Fibroblast of villous mesenchyme (primary cell): ENCODE results near the gene S1PR3. TPM values are rescaled to one million over a fixed set of nuclear protein-coding genes. Genes with fewer than 3 reads are reported as not detected.

ENCODE experiments used
- DNase-seq: peaks from one replicate; pipeline ENCODE4 v3.0.0-alpha.2; 2010; ENCODE audit warnings: low read depth
- H3K4me3 ChIP-seq: 2 replicates; pipeline ENCODE4 v1.5.1; 2011; ENCODE audit warnings: low read depth, mild to moderate bottlenecking, low read length
- total RNA-seq: library from RNA; depleted of rRNA; stranded (reverse); fragments of >200 nt; gene quantifications from 2 replicates; pipeline ENCODE4 v1.2.3, GENCODE V29; 2012
- TF ChIP-seq, protein P1 (sequence below): IDR thresholded peaks from 2 replicates; pipeline ENCODE4 v1.5.1; 2012; ENCODE audit warnings: low read depth, mild to moderate bottlenecking, low read length; ENCODE audit not compliant: insufficient read depth

S1PR3 gene
- total RNA-seq, 1 donor: 279 TPM

DNA sequence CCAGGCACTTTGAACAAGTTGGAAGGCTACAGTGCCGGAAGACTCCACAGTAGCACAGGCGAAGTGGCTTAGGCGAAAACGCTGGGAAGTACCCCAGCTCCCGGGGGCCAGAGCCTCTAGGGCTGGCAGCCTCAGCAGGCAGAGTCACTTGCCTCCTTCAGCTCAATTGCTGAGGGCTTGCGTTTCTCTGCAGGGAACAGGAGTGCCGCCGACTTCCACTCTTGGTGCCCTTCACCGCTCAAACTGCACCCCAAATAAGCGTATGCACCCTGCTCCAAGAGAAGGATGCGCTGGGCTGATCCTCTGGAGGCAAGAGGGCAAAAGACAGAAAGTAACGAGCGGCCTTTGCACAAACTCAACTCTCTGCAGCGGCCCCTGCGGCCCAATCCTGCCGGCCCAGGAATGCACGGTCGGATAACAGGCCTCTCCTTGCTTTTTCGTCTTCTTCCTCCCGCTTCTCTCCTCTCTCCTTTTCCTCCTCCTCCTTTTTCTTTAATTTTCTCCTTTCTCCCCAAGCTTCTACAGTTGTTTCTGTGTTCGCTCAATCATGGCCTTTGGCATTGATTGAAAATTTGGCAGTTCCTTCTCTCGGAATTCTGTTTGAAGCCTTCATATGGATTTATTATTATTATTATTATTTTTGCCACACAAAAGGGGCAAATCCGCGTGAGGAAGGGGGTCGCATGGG is 1.1 kb upstream of the S1PR3 start:
- TF ChIP-seq, protein P1, sequence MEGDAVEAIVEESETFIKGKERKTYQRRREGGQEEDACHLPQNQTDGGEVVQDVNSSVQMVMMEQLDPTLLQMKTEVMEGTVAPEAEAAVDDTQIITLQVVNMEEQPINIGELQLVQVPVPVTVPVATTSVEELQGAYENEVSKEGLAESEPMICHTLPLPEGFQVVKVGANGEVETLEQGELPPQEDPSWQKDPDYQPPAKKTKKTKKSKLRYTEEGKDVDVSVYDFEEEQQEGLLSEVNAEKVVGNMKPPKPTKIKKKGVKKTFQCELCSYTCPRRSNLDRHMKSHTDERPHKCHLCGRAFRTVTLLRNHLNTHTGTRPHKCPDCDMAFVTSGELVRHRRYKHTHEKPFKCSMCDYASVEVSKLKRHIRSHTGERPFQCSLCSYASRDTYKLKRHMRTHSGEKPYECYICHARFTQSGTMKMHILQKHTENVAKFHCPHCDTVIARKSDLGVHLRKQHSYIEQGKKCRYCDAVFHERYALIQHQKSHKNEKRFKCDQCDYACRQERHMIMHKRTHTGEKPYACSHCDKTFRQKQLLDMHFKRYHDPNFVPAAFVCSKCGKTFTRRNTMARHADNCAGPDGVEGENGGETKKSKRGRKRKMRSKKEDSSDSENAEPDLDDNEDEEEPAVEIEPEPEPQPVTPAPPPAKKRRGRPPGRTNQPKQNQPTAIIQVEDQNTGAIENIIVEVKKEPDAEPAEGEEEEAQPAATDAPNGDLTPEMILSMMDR: no peak
- DNase-seq: no peak
- no peak overlapping the region for H3K4me3 ChIP-seq

DNA sequence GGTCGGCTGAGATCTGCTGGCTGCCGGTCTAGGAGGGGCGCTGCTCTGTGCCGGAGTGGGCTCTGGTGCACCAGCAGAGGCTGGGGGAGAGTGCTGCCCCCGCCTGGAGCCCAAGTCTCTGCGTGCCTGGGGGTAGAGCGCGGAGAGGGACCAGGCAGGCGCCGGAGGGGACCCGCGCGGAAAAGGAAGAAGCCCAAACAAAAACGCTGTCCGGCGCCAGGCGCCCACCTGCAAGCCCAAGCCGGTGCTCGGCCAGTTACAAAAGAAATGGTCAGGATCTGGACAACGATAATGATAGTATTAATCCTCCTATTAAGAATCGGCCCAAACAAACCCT is 571 bp upstream of the S1PR3 start:
- H3K4me3 ChIP-seq: peak overlapping the region; percentile 93
- TF ChIP-seq, protein P1: no peak
- DNase-seq: no peak

DNA sequence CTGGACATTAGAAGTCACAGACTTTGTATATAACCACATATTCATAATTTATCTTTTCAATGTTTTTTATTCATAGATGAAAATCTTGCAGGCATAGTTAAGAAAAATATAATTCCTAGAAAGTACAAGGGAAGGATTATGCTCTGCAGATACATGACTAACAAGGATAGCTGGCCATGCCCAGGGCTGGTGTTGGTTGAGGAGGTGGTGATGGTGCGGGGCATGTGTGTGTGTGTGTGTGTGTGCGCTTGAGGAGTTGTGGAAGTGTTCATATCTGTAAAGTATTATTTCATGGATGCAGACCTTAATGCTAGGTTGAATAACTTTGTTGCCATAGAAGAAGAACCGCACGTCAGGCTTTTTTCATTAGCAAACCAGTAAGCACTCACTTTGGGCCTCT is 1.3 kb downstream of the S1PR3 start:
- peak overlapping the region; percentile 93 for H3K4me3 ChIP-seq
- TF ChIP-seq, protein P1: no peak
- peak; percentile 36 for DNase-seq

DNA sequence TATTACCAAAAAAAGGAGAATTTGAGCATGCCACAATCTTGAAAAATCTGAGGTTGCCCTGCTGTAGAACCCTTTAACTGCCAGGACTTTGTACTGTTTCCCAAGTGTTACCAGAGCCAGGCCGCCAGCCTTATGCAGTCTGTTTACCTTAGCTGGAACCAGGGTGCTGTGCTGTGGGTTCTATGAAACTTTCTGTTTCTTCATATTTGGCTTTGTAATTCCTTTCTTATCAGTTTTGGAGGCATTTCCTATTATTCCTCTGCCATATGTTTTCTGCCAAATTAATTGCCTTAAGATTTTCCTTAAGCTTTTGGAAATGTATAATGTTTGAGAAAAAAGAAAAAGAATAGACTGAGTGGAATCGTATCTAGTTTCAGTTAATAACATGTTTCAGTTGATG is 2.1 kb downstream of the S1PR3 start:
- DNase-seq: peak; percentile 73
- H3K4me3 ChIP-seq: peak overlapping the region; percentile 93
- TF ChIP-seq, protein P1: no peak

DNA sequence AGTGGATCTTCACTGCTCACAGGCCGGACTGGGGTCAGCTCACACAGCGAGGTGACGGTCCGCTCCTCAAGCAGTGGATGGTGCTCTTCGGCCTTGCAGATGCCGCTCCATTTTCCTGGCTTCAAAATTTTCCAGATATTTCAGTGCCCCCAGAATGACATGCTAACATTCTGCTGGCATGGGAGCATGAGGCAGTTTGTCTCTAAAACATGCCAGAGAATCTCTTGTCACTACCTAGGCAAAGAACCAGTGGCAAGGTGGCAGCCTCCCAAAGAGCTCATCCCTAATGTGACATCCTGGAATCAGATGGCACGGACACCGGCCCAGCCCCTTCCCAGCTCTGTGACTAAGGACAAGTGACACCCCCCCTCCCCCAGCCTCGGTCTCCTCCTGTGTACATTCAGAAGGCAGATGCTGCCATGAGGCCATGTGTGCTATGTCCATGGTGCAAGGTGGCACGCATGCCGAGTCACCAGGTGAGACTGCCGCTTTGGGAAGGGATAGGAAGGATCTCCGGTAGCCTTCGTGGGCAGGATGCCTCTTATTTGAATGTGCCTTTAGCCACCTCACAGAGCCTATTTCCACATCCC is 2.7 kb downstream of the S1PR3 start:
- TF ChIP-seq, protein P1: no peak
- DNase-seq: no peak
- peak overlapping the region; percentile 93 for H3K4me3 ChIP-seq

DNA sequence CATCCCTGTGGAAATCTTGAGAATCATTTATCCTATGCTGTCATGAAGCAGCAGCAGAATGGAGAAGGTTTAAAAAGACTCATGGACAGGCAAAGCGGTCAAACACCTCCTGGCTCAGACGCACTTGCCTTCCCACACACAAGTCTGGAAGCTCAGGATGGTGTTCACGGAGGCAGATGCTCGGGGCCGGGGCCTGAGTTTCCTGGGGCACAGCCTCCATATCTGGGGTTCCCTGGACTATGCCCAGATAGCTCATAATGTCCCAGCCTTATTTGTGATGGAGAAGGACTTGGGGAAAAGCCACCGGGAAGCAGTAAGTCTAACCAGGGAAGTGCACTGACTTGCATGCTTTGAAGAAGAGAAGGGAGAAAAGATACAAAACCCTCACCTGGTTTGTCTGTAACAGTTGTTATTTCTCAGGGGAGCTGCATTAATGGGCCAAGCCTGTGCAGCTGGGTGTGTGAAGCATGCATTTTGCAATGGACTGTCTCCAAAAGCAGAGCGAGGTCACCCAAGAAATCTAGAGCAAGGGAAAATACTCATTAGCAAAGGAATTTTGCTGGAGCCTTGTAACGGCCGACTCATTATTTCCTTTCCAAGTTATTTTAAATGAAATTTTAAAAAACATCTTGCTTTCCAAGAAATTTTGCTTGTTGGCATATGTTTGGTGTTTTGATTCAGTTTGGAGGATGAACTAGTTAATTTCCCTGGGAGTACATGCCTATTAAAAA is 3.4 kb downstream of the S1PR3 start:
- TF ChIP-seq, protein P1: no peak
- peak; percentile 63 for DNase-seq
- H3K4me3 ChIP-seq: peak overlapping the region; percentile 93
